ENCODE measurements around the gene MIA3. TPM values are rescaled to one million over a fixed set of nuclear protein-coding genes. Genes with fewer than 3 reads are reported as not detected.

MIA3 gene
- total RNA-seq, 1 donor, result 60.8 TPM

- Histone ChIP-seq H3K27me3 (ENCODE audit: insufficient read depth, low read length) (peaks cover 36% of the 10 kb centered on the region), H3K4me3 (ENCODE audit: low read length) (no peak overlapping the region), H3K9me3 (ENCODE audit: low read depth, low read length) (no peaks in the 10 kb centered on the region), H3K4me1 (ENCODE audit: insufficient read depth, low read length) (no peaks in the 10 kb centered on the region)
These were observed 7.2 kb upstream of the MIA3 start for GRCh38 chr1:222610728-222611127.

DNA sequence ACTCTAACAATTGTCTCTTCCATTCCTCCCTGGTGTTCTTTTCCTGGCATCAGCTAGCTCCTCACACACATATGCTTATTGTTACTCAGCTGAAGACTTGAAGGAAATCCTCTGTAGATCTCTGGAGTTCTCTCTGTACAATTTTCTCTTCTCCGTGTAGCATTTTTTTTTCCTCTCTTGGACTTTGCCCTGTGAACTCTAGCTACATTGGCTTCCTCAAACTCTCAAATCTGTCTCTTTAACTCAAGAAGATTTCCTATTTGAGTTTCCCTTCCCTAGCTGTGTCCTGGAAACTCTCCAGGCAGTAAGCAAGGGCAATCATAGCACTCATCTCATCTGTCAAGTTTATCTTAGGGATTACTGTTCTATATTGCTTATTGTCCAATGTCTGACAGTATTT, 4.3 kb upstream of the MIA3 start:
- H3K9me3 ChIP-seq (ENCODE audit: low read depth, low read length), result no peaks in the 10 kb centered on the region
- no peak overlapping the region for H3K4me3 ChIP-seq (ENCODE audit: low read length)
- peaks cover 7% of the 10 kb centered on the region for H3K4me1 ChIP-seq (ENCODE audit: insufficient read depth, low read length)
- peaks cover 36% of the 10 kb centered on the region for H3K27me3 ChIP-seq (ENCODE audit: insufficient read depth, low read length)

- peaks cover 17% of the 10 kb centered on the region for H3K4me1 ChIP-seq (ENCODE audit: insufficient read depth, low read length)
- H3K9me3 ChIP-seq (ENCODE audit: low read depth, low read length), result no peaks in the 10 kb centered on the region
- no peak overlapping the region for H3K4me3 ChIP-seq (ENCODE audit: low read length)
- H3K27me3 ChIP-seq (ENCODE audit: insufficient read depth, low read length), result peaks cover 33% of the 10 kb centered on the region
These were observed 1.4 kb upstream of the MIA3 start for GRCh38 chr1:222616525-222616924.

DNA sequence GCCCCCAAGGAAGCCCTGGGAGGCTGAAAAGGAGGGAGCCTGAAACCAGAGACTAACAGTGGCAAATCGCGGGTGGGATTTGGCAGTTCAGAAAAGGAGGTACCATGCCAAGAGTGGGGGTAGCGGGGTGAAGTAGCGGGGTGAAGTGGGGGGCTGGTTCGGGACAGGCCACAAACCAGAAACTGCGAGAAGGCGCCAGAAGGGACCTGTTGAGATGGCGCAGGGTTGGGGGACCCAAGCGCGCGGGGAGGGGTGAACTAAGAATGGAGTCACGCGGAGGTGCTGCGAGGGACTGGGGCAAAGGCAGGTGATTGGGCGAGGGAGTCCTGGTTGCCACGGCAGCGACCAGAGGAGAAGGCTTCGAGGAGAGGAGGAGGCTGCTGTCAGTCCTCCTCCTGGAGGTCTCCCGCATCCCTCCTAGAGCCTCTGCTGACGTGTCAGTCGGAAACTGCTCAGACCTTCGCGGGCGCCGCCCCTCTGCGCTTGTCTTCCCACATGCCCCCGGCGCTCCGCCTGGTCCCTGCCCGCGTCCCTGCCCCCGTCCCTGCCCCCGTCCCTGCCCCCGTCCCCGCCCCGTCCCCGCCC, 438 bp upstream of the MIA3 start:
- Histone ChIP-seq H3K4me1 (ENCODE audit: insufficient read depth, low read length) (peaks cover 17% of the 10 kb centered on the region), H3K4me3 (ENCODE audit: low read length) (peak overlapping the region; percentile 54), H3K27me3 (ENCODE audit: insufficient read depth, low read length) (peaks cover 28% of the 10 kb centered on the region), H3K9me3 (ENCODE audit: low read depth, low read length) (no peaks in the 10 kb centered on the region)

- Histone ChIP-seq H3K4me1 (ENCODE audit: insufficient read depth, low read length) (peaks cover 17% of the 10 kb centered on the region), H3K4me3 (ENCODE audit: low read length) (peak overlapping the region; percentile 68), H3K9me3 (ENCODE audit: low read depth, low read length) (no peaks in the 10 kb centered on the region), H3K27me3 (ENCODE audit: insufficient read depth, low read length) (peaks cover 13% of the 10 kb centered on the region)
These were observed 1.1 kb downstream of the MIA3 start for GRCh38 chr1:222618880-222619596.

DNA sequence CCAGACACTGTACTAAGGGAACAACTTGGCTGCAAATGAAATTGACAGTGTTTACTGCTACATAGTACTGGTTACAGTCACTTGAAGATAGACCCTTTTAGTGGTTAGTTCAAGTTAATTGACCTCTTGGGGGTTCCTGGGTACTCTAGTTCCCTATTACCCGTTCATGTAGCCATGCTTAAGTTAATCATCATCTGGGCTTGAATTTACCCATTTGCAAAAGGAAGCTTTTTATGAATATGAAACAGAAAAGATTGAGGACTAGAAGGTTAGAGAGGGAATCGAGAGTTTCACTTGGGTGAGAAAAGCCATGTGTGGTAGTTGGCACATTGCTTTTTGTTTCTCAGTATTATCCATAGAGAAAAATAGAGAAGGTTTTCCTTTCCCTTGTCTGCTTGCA, 2.7 kb downstream of the MIA3 start:
- H3K27me3 ChIP-seq (ENCODE audit: insufficient read depth, low read length), result peaks cover under 1% of the 10 kb centered on the region
- no peak overlapping the region for H3K4me3 ChIP-seq (ENCODE audit: low read length)
- peaks cover 17% of the 10 kb centered on the region for H3K4me1 ChIP-seq (ENCODE audit: insufficient read depth, low read length)
- no peaks in the 10 kb centered on the region for H3K9me3 ChIP-seq (ENCODE audit: low read depth, low read length)

- H3K27me3 ChIP-seq (ENCODE audit: insufficient read depth, low read length), result no peaks in the 10 kb centered on the region
- H3K4me1 ChIP-seq (ENCODE audit: insufficient read depth, low read length), result peaks cover 11% of the 10 kb centered on the region
- no peak overlapping the region for H3K4me3 ChIP-seq (ENCODE audit: low read length)
- no peaks in the 10 kb centered on the region for H3K9me3 ChIP-seq (ENCODE audit: low read depth, low read length)
These were observed 4.9 kb downstream of the MIA3 start for GRCh38 chr1:222622765-222623164.

- H3K4me3 ChIP-seq (ENCODE audit: low read length), result no peak overlapping the region
- H3K4me1 ChIP-seq (ENCODE audit: insufficient read depth, low read length), result peaks cover 11% of the 10 kb centered on the region
- no peaks in the 10 kb centered on the region for H3K27me3 ChIP-seq (ENCODE audit: insufficient read depth, low read length)
- no peaks in the 10 kb centered on the region for H3K9me3 ChIP-seq (ENCODE audit: low read depth, low read length)
These were observed 5.6 kb downstream of the MIA3 start for GRCh38 chr1:222623458-222623857.

- H3K27me3 ChIP-seq (ENCODE audit: insufficient read depth, low read length), result no peaks in the 10 kb centered on the region
- H3K4me1 ChIP-seq (ENCODE audit: insufficient read depth, low read length), result peaks cover 4% of the 10 kb centered on the region
- H3K4me3 ChIP-seq (ENCODE audit: low read length), result no peak overlapping the region
- H3K9me3 ChIP-seq (ENCODE audit: low read depth, low read length), result no peaks in the 10 kb centered on the region
These were observed 6.3 kb downstream of the MIA3 start for GRCh38 chr1:222624214-222624613.

- no peak overlapping the region for H3K4me3 ChIP-seq (ENCODE audit: low read length)
- no peaks in the 10 kb centered on the region for H3K4me1 ChIP-seq (ENCODE audit: insufficient read depth, low read length)
- no peaks in the 10 kb centered on the region for H3K9me3 ChIP-seq (ENCODE audit: low read depth, low read length)
- H3K27me3 ChIP-seq (ENCODE audit: insufficient read depth, low read length), result no peaks in the 10 kb centered on the region
These were observed 9.3 kb downstream of the MIA3 start for GRCh38 chr1:222627232-222627631.

DNA sequence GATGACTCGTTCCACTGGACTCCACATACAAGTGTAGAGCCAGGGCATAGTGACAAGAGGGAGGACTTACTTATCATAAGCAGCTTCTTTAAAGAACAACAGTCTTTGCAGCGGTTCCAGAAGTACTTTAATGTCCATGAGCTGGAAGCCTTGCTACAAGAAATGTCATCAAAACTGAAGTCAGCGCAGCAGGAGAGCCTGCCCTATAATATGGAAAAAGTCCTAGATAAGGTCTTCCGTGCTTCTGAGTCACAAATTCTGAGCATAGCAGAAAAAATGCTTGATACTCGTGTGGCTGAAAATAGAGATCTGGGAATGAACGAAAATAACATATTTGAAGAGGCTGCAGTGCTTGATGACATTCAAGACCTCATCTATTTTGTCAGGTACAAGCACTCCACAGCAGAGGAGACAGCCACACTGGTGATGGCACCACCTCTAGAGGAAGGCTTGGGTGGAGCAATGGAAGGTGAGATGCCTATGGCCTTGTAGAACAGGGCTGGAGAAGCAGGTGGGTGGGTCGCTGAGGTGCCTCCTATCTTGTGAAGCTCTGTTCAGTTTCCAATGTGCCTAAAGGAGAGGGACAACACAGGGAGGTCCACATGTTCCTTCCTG, 12.1 kb downstream of the MIA3 start:
- H3K27me3 ChIP-seq (ENCODE audit: insufficient read depth, low read length), result no peaks in the 10 kb centered on the region
- H3K4me1 ChIP-seq (ENCODE audit: insufficient read depth, low read length), result peaks cover 5% of the 10 kb centered on the region
- H3K4me3 ChIP-seq (ENCODE audit: low read length), result no peak overlapping the region
- H3K9me3 ChIP-seq (ENCODE audit: low read depth, low read length), result no peaks in the 10 kb centered on the region

GRCh38 chr1:222631611-222632208, 13.8 kb downstream of the MIA3 start:
- Histone ChIP-seq H3K27me3 (ENCODE audit: insufficient read depth, low read length) (no peaks in the 10 kb centered on the region), H3K4me3 (ENCODE audit: low read length) (no peak overlapping the region), H3K4me1 (ENCODE audit: insufficient read depth, low read length) (peaks cover 5% of the 10 kb centered on the region), H3K9me3 (ENCODE audit: low read depth, low read length) (no peaks in the 10 kb centered on the region)

- Histone ChIP-seq H3K9me3 (ENCODE audit: low read depth, low read length) (no peaks in the 10 kb centered on the region), H3K4me1 (ENCODE audit: insufficient read depth, low read length) (peaks cover 5% of the 10 kb centered on the region), H3K4me3 (ENCODE audit: low read length) (no peak overlapping the region), H3K27me3 (ENCODE audit: insufficient read depth, low read length) (no peaks in the 10 kb centered on the region)
These were observed 14.9 kb downstream of the MIA3 start for GRCh38 chr1:222632749-222633148.

DNA sequence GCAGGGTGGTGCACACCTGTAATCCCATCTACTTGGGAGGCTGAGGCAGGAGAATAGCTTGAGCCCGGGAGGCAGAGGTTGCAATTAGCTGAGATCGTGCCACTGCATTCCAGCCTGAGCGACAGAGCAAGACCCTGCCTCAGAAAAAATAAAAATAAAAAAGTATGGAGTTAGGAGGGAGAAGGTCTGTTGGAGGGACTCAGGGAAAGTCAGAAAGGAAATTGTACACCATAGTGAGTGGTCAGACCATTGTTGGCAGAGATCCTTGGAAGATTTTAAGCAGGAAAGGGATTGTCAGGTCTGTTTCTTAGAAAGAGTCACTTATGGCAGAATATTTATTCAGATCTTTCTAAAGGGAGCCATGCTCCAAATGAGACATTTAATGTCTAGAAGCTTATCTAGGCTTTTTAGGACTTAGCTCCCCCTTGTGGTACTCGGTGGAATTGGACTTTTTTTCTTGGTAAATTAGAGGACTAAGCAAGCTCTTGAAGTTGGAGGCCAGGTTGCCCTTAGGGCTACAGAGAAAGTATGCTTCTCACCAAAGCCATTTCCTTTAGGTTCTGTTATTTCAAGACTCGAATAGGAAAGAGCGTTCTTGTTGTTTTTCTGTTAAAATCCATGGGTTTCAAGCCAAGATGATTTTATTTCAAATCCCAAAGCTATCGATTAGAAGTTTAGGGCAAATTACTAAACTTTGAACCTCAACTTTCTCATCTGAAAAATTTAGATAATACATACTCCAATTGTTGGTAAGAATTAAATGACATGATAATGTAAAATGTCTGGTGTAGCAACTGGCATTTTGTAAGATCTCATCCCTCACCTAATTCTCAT, 16.5 kb downstream of the MIA3 start:
- Histone ChIP-seq H3K27me3 (ENCODE audit: insufficient read depth, low read length) (no peaks in the 10 kb centered on the region), H3K4me3 (ENCODE audit: low read length) (no peak overlapping the region), H3K9me3 (ENCODE audit: low read depth, low read length) (no peaks in the 10 kb centered on the region), H3K4me1 (ENCODE audit: insufficient read depth, low read length) (peaks cover 5% of the 10 kb centered on the region)

Measured in mononuclear cell (primary cell).